Epidermal melanocyte (primary cell): ENCODE data around the gene B4GALT5.
"Not testable (repeated sequence)": the region's sequence is repeated elsewhere in the genome, so short reads cannot be mapped to it uniquely, and the experiment has no call there.

Source experiments
- DNase-seq: peaks from one replicate; pipeline ENCODE4 v3.0.0; 2011; ENCODE audit warnings: low spot score; ENCODE audit not compliant: insufficient read length

Gene B4GALT5

DNA sequence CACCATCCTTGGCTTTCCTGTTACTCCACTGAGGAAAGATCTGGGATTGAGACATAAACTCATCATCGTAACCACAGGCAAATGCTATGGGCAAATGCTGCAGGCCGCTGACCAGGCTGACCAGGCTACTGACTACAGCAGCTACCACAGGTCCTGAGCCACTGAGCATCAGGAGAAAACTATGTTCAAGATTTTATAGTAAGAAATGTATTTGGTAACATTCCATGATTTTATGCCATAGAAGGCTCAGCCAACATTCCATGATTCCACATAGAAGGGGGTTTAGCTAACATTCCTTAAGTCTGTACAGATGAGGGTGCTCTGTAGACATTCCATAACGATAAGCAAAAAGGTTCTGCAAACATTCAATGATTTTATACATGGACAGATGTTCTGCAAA, 16.1 kb upstream of the B4GALT5 start:
- no peak for DNase-seq

DNA sequence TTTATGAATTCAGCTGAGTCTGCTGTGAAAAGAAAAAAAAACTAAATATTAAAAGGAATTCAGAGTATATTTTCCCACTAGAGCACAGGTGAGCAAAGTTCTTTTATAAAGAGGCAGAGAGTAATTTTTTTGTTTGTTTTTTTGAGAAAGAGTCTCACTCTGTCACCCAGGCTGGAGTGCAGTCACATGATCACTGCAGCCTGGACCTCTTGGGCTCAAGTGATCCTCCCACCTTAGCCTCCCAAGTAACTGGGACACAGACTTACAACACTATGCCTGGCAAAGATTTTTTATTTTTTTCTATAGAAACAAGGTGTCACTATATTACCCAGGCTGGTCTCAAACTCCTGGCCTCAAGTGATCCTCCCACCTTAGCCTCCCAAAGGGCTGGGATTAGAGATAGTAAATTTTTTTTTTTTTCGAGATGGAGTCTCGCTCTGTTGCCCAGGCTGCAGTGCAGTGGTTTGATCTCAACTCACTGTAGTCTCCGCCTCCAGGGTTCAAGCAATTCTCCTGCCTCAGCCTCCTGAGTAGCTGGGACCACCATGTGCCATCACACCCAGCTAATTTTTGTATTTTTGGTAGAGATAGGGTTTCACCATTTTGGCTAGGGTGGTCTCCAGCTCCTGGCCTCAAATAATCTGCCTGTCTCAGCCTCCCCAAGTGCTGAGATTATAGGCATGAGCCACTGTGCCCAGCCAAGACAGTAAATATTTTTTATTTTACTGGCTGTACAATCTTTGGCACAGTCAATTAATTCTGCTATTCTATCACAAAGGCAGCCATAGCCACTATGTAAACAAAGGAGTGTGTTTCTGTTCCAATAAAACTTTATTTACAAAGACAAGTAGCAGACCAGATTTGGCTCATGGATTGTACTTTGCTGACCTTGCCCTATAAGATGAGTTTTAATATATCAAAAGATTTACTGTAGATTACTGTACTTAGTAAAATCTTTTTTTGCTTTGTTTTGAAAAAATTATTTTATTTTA, 14.5 kb upstream of the B4GALT5 start:
- DNase-seq = no peak

DNA sequence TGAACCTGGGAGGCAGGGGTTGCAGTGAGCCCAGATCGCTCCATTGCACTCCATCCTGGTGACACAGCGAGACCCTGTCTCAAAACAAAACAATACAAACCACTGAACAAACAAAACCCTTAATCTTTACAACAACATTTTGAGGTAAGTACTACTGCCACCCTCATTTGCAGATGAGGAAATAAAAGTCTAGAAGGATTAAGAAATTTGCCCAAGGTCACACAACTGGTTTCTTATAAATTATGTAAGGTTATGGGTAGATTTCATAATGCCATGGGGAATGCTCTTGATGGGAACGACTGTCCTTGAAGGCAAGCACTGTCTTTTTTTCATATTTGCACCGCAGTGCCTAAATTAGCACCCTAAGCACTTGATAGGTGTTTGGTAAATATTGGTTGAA, 13.8 kb upstream of the B4GALT5 start:
- no peak for DNase-seq

DNA sequence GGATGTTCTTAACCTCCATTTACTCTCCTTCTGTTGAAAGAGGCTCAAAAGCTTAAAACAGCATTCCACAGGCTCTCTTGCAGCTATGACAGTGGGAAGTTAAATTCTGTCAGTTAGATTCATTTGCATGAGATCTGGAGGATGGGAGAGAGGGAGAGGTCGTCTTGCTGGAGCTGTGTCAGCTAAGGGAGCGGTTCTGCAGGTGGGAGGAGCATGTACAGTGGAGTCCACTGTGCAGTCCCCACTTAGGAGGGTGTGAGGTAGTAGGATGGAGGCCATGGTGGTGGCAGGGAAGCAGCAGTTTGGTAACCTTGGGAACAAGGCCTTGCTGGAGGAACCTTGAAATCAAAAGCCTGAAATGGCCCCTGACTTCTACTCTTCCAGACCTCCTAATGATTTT, 12.0 kb upstream of the B4GALT5 start:
- no peak for DNase-seq

DNA sequence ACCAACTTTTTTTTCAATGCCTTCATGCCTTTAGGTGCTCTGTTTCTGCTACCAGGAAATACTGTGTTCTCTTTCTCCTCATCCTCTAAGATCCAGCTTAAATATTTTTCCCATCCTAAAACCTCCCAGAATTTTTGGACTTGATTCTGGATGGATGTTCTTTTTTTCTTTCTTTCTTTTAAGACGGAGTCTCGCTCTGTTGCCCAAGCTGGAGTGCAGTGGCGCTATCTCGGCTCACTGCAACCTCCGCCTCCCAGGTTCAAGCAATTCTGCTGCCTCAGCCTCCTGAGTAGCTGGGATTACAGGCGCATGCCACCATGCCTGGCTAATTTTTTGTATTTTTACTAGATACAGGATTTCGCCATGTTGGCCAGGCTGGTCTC, 11.5 kb upstream of the B4GALT5 start:
- DNase-seq = not testable (repeated sequence)

DNA sequence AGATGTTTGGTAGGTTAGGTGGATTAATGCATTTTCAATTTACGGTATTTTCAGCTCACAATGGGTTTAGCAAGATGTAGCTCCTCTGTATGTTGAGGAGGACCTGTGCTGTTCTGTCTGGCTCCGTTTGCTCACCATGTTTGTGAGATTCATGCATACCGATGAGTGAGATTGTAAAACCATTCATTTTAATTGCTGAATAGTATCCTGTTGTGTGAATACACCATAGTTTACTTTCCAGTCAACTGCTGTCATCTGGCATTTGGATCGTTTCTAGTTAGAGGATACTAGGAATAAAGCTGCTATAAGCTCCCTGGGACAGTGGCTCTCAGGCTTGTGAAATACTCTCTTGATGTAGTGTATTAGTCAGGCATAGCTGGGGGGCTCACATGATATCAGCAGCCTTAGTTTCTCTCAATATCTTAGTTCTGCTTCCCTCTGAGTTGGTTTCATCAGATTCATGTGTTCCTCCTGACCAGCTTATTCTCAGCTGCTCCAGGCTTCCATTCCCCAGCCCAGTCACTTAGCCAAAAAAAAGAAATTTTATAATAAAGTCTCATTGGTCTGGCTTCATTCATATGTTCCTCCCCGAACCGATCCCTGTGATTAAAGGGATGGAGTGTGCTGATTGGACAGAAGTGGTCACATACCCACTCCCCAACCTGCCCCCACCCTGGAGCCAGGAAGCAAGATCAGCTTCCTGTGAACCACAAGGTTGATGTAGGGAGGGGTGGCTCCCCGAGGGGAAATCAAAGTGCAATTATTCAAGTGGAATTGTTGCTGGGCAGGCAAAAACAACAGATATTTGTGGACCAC, 10.9 kb upstream of the B4GALT5 start:
- peak; percentile 75 for DNase-seq

DNA sequence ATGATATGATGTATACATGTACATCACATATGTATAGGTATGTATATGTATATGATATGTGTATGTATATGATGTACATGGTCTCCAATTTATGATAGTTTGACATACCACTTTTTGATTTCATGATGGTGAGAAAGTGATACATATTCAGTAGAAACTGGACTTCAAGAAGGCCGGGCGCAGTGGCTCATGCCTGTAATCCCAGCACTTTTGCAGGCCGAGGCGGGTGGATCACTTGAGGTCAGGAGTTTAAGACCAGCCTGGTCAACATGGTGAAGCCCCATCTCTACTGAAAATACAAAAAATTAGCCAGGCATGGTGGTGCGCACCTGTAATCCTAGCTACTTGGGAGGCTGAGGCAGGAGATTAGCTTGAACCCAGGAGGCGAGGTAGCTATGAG, 10.1 kb upstream of the B4GALT5 start:
- DNase-seq = not testable (repeated sequence)

DNA sequence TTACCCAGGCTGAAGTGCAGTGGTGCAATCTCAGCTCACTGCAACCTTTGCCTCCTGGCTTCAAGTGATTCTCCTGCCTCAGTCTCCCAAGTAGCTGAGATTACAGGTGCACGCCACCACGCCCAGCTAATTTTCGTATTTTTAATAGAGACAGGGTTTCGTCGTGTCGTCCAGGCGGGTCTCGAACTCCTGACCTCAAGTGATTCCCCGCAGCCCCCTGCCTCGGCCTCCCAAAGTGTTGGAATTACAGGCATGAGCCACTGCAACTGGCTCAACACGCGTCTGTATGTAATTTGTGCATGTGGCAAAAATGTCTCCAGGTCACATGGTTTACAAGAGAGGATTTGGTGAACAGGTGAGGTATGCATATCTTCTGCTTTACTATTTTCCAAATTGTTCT, 7.6 kb upstream of the B4GALT5 start:
- not testable (repeated sequence) for DNase-seq

DNA sequence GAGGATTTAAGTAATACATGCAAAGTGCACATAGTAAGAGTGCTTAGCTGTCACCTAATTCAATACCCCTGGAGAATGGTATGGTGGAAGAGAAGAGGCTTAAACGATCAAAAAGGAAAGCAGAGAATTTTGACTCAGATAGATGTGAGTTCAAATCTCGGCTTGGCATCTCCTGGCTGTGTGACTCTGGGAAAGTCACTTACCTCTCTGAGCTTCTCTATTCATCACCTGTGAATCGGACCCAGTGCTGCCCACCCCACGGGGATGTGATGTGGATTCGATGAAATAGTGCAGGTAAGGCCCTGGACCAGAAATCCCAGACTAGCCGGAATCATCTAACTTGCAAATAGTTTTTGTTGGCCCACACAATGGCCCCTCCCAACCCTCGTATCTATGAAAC, 1.8 kb upstream of the B4GALT5 start:
- DNase-seq = no peak

DNA sequence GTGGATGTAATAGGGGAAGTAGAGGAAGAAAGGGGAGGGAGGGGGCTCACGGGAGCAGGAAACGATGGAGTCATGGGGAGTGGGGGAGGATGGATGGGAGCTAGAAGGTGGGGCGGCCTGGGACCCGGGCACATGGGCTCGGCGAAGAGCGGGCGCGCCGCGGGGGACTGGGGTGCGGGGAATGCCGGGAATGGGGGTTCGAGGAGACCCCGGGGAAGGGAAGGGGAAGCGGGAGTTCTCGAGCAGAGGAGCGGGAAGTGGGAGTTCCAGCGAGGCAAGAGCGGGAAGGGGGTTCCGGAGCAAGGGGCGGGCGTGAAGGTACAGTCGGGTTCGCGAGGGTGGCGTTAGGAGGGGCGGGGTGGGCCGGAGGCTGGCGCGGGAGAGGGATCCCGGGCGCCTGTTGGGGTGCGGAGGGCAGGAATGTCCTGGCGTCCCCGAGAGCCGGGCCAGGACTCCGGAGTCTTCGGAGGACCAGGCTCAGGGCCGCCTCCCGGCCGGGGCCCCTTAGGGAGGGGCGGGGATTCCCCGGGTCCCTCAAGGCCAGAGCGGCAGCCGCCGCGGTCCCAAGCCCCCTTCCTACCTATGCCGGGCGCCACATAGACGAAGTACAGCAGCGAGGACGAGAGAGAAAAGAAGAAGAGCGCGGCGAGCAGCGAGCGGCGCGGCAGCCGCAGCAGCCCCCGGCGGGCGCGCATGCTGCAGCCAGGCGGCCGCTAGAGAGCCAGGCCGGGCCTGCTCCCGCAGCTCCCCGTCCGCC, 504 bp downstream of the B4GALT5 start:
- DNase-seq = no peak

DNA sequence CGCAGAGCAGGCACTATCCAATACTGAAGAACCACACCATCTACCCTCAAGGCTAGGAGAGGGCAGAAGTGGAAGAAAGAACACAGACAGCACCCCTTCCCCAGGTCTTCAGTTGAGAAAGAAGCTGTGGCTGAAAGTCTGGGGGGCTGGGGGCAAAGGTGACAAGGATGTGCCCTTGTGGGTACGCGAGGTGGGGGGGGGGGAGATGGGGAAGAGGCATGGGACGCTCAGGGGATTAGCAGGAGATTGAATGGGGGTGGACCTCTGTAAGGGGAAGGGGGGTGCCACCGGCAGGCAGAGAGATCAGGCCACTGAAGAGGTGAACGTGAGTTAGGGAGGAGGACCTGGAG, 1.1 kb downstream of the B4GALT5 start:
- DNase-seq = no peak

DNA sequence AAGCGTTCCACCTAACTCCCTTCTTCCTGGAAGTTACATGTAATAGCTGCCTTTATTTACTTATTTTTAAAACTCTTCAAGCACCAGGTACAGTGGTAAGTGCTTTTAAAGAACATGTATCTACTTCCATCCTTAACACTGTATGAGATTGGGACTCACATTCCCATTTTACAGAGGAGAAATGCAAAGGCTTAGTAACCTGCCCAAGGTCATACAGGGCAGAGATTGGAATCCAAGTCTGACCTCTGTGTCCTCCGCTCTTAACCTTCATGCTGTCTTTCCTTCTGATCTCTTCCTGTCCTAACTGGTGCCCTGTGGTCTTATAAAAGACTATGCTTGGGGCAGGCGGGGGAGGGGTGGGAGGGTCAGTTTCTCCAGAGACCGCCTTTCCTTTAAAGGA, 1.6 kb downstream of the B4GALT5 start:
- DNase-seq = no peak

DNA sequence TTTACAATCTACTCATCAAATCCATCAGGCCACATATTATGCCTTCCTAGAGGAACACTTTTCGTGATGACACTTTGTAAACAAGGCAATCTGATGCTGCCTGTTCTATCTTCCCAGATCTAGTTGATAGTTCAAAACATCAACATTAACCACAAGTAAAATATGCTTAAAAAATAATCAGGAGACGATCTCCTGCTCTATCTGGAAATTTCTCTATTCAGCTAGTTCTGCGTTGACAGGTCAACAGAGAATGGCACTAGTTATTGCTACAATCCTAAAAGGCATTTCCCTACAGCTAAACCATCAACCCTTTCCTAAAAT, 2.1 kb downstream of the B4GALT5 start:
- DNase-seq = no peak

DNA sequence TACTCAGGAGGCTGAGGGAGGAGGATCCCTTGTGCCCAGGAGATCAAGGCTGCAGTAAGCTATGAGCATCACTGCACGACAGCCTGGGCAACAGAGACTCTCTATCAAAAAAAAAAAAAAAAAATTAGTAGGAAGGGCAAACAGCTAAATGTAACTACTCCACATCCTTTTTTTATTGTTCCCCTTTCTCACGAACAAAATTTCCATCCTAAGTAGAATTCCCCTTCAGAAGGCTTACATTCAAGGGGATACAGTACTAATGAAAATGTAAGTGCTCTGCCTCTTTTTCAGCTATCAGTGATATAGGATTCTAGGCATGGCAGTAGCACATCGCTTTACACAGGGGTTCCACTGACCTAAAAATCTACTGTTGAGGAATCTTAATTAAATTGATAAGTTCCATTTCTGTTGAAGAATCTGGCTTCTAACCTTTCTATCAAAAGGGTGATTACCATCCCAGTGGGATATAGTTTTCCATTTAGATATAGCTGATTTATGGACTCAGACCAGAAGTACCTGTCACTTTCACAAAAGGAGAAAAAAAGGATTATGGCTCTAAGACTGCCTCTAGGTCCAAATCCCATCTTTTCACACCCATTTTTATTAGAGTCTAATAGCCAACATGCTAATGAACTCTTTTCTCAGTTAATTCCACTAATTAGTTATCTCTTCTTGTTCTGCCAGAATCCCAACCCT, 2.6 kb downstream of the B4GALT5 start:
- DNase-seq = no peak

DNA sequence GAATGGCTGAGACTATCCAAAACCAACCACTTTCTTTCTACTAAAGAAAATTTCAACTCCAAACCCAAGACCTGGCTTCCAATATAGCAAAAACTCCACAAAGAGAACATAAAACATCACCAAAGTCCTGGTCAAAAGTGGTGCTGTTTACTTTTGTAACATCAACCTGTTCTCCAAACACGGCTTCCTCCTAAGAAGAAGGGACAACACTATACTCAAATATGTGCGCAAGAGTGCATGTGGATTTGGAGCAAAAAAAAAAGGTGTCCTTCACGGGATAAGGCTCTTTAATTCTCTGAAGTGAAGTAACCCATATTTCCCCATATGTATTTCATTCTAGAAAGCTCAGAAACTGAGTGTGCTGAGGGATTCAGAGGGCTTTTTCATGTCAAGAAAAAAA, 6.6 kb downstream of the B4GALT5 start:
- no peak for DNase-seq

DNA sequence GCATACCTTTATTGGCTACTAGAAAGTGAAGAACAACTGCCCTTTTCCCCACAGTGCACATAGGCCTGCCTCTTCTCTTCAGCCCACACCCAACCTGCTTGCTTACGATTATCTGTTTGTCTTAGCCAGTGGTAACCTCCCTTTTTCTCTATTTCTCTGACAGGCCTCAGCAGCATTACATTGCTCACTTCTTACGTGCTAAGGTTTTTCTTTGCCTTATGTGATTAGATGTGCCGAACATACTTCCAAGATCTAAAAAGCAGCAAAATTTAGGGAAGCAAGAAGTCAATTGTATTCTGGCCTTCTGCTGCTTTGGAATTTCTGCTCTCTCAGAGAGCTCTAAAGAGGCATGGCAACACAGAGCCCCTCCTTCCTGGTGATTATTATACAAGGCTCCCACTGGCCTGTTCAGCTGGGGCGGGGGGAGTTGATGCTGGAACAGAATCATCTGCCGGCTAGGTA, 7.0 kb downstream of the B4GALT5 start:
- DNase-seq = no peak

DNA sequence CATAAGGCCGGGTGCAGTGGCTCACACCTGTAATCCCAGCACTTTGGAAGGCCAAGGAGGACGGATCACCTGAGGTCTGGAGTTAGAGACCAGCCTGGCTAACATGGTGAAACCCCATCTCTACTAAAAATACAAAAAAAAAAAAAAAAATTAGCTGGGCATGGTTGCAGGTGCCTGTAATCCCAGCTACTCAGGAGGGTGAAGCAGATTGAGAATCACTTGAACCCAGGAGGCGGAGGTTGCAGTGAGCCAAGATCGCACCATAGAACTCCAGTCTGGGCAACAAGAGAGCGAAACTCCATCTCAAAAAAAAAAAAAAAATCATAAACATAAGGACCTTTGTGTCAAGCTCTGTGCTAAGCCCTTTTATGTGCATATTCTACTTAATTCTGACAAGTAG, 7.8 kb downstream of the B4GALT5 start:
- DNase-seq = not testable (repeated sequence)

DNA sequence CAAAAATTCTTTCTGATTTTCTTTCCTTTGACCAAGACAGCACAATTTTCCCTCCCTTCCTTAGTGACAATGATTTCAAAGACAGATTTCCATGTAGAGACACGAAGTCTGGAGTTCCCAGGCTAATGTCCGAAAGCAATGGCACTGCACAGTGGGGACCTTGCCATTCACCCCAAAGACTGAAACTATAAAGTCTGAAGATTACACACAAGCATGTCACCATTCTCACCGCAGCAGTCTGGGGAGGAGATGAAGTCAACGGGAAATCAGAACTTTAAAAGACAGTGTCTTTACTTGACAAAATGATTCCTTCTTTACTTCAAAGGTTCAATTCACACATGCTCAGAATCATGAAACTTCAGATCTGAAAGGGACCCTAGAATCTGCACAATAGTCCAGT, 8.3 kb downstream of the B4GALT5 start:
- DNase-seq = no peak

DNA sequence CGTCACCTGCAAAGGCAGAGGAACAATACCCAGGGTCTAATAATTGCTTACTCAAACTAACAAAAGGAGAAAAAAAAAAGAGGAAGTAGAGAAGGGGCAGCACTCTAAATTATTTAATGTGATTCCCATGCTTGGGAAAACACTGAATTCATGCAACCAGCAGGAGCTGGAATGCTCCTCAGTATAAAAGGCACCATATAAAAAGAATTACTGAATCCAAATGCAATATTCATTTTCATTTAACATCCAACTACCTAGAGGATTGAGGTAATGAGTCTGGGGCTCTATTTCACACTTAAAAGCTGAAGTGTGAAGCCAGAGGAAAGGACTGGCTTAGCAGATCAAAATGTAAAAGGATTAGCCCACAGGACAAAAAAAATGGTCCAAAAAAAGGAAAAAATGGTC, 8.7 kb downstream of the B4GALT5 start:
- DNase-seq = no peak

DNA sequence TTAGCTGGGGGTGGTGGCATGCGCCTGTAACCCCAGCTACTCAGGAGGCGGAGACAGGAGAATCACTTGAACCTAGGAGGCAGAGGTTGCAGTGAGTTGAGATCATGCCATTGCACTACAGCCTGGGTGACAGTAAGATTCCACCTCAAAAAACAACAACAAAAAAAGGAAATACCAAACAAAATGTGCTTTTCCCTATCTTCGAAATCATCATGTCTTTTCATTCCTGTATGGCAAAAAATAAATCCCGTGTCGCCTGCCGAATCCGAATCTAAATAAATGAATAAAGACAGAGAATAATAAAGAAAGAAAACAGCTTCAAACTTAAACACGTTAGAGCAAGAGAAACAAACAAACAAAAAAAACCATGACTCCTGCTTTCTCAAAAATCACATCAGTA, 11.8 kb downstream of the B4GALT5 start:
- DNase-seq = no peak

DNA sequence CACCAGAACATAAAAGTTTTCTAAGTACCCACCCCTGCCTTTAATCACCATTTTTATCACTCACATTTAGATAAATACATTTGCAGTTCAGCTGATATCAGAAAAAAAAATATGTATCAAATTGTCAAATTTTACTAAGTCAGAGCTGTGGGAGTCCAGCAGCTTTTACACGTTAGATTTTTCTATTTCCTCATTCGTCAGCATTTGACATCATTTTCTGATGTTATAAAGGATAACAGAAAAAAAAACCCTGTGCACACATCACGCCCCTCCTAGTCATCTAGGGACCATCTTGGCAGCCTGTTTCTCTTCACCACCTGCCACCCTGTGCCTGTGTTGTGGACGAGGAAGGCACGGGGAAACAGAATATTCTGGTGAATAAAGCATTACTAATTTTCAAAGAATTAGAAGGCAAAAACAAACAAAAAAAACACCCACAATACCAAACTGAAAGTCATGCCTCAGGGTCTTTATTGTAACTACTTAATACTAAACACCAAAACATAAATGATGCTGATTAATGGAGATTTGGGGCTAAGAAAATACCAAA, 12.4 kb downstream of the B4GALT5 start:
- no peak for DNase-seq
